GM23338 (cell line): ENCODE data around the gene AZU1. TPM values are rescaled to one million over a fixed set of nuclear protein-coding genes. Genes with fewer than 3 reads are reported as not detected.

Experiments used
- ATAC-seq: fragments of 200-7000 bp; cut with Tn5 transposase; 3 replicates; pipeline ENCODE4 v1.9.1; 2020
- DNase-seq: peaks from one replicate; pipeline ENCODE4 v3.0.0-alpha.2; 2015; ENCODE audit warnings: low spot score
- H2AFZ ChIP-seq: fragments of 200-600 bp; sonication (generic); 2 replicates; pipeline ENCODE4 v1.8.0; 2016; ENCODE audit warnings: antibody characterized with exemption, mild to moderate bottlenecking, moderate library complexity
- H3F3A ChIP-seq: fragments of 200-600 bp; sonication (generic); replicated peaks from 2 replicates; pipeline ENCODE4 v1.8.0; 2017; ENCODE audit warnings: antibody characterized with exemption, mixed run types, low read depth
- H3K27ac ChIP-seq: fragments of 200-600 bp; sonication (generic); 2 replicates; pipeline ENCODE4 v1.6.1; 2016; ENCODE audit warnings: low read depth
- H3K27me3 ChIP-seq: fragments of 200-600 bp; sonication (generic); 2 replicates; pipeline ENCODE4 v1.8.0; 2016; ENCODE audit warnings: mild to moderate bottlenecking, mixed run types, moderate library complexity; ENCODE audit not compliant: insufficient read depth
- H3K36me3 ChIP-seq: fragments of 200-600 bp; sonication (generic); 2 replicates; pipeline ENCODE4 v1.8.0; 2016; ENCODE audit warnings: mild to moderate bottlenecking; ENCODE audit not compliant: insufficient read depth
- H3K4me1 ChIP-seq: fragments of 200-600 bp; sonication (generic); 2 replicates; pipeline ENCODE4 v1.8.0; 2016; ENCODE audit warnings: mild to moderate bottlenecking, moderate library complexity; ENCODE audit not compliant: insufficient read depth
- H3K4me2 ChIP-seq: fragments of 200-600 bp; sonication (generic); 2 replicates; pipeline ENCODE4 v1.7.1; 2017; ENCODE audit warnings: mixed run types
- H3K4me3 ChIP-seq: fragments of 200-600 bp; sonication (generic); 2 replicates; pipeline ENCODE4 v1.6.1; 2016; ENCODE audit warnings: mixed run types
- H3K79me2 ChIP-seq: fragments of 200-600 bp; sonication (generic); replicated peaks from 2 replicates; pipeline ENCODE4 v1.8.0; 2017; ENCODE audit warnings: mild to moderate bottlenecking; ENCODE audit not compliant: insufficient read depth
- H3K9me2 ChIP-seq: fragments of 200-600 bp; sonication (generic); 2 replicates; pipeline ENCODE4 v1.8.0; 2017; ENCODE audit not compliant: insufficient read depth
- H4K20me1 ChIP-seq: fragments of 200-600 bp; sonication (generic); replicated peaks from 2 replicates; pipeline ENCODE4 v1.8.0; 2017; ENCODE audit warnings: mild to moderate bottlenecking; ENCODE audit not compliant: insufficient read depth
- H3K27ac Mint-ChIP-seq: 2 replicates; pipeline ENCODE4 v1.8.0; 2020; ENCODE audit warnings: inconsistent platforms, mild to moderate bottlenecking, moderate library complexity, mixed read lengths
- H3K27me3 Mint-ChIP-seq: 3 replicates; pipeline ENCODE4 v1.8.0; 2022; ENCODE audit warnings: low read depth, mild to moderate bottlenecking, moderate library complexity, mixed read lengths, inconsistent platforms; ENCODE audit not compliant: insufficient read depth, poor library complexity
- H3K36me3 Mint-ChIP-seq: 3 replicates; pipeline ENCODE4 v1.8.0; 2021; ENCODE audit warnings: low read depth, mild to moderate bottlenecking, inconsistent platforms, moderate library complexity, mixed read lengths
- H3K4me1 Mint-ChIP-seq: 3 replicates; pipeline ENCODE4 v1.8.0; 2020; ENCODE audit warnings: mild to moderate bottlenecking, inconsistent platforms, mixed read lengths
- H3K4me3 Mint-ChIP-seq: 3 replicates; pipeline ENCODE4 v1.8.0; 2021; ENCODE audit warnings: moderate library complexity, mild to moderate bottlenecking, inconsistent platforms, mixed read lengths
- H3K9me3 Mint-ChIP-seq: 3 replicates; pipeline ENCODE4 v1.8.0; 2020; ENCODE audit warnings: moderate library complexity, mild to moderate bottlenecking, inconsistent platforms, mixed read lengths
- CREB1 ChIP-seq: fragments of 250-450 bp; sonication (Bioruptor Pico); IDR thresholded peaks from 2 replicates; pipeline ENCODE4 v1.5.0; 2020; ENCODE audit warnings: low read depth, mild to moderate bottlenecking, moderate library complexity
- EZH2 ChIP-seq: fragments of 200-600 bp; sonication (generic); IDR thresholded peaks from one replicate; pipeline ENCODE4 v1.8.0; 2017; ENCODE audit warnings: antibody characterized with exemption, mild to moderate bottlenecking, low read depth; ENCODE audit not compliant: unreplicated experiment
- EZH2phosphoT487 ChIP-seq: fragments of 200-600 bp; sonication (generic); IDR thresholded peaks from one replicate; pipeline ENCODE4 v1.8.1; 2018; ENCODE audit warnings: antibody characterized with exemption; ENCODE audit not compliant: unreplicated experiment
- JUNB ChIP-seq: IDR thresholded peaks from one replicate; pipeline ENCODE4 v1.6.1; 2016; ENCODE audit warnings: antibody characterized with exemption; ENCODE audit not compliant: unreplicated experiment
- NANOG ChIP-seq: IDR thresholded peaks from 2 replicates; pipeline ENCODE4 v1.6.1; 2016; ENCODE audit warnings: antibody characterized with exemption, borderline replicate concordance
- POLR2AphosphoS5 ChIP-seq: IDR thresholded peaks from 2 replicates; pipeline ENCODE4 v1.6.1; 2016; ENCODE audit warnings: antibody characterized with exemption, low read depth
- STAT1 ChIP-seq: IDR thresholded peaks from one replicate; pipeline ENCODE4 v1.6.1; 2016; ENCODE audit warnings: antibody characterized with exemption; ENCODE audit not compliant: unreplicated experiment
- ZNF114 ChIP-seq: fragments of 250-450 bp; sonication (Bioruptor Pico); IDR thresholded peaks from 2 replicates; pipeline ENCODE4 v1.5.0; 2020; ENCODE audit warnings: mild to moderate bottlenecking, moderate library complexity
- ZNF331 ChIP-seq: fragments of 250-450 bp; sonication (Bioruptor Pico); IDR thresholded peaks from 2 replicates; pipeline ENCODE4 v1.5.0; 2020; ENCODE audit warnings: low read depth, mild to moderate bottlenecking, moderate library complexity
- polyA plus RNA-seq: library from polyadenylated mRNA; unstranded; fragments of >200 nt; fragmentation: Nextera tagmentation; extraction: Ambion mirVana; gene quantifications from 2 replicates; pipeline ENCODE4 v1.2.1, GENCODE V29; 2016
- total RNA-seq: library from RNA; depleted of rRNA; stranded (reverse); fragments of >200 nt; shearing (Covaris generic); gene quantifications from 2 replicates; pipeline ENCODE4 v1.2.3, GENCODE V29; 2014
- TF ChIP-seq, protein P1 (sequence below): fragments of 250-450 bp; sonication (Bioruptor Pico); IDR thresholded peaks from 2 replicates; pipeline ENCODE4 v1.5.0; 2020; ENCODE audit warnings: mild to moderate bottlenecking, moderate library complexity
- TF ChIP-seq, protein P2 (sequence below), 2 experiments: fragments of 200-600 bp in 1 of 2; sonication (generic) in 1 of 2; conservative IDR thresholded peaks; 2 replicates each; pipeline versions ENCODE4 v1.5.1 to v1.6.1; 2016 to 2017; ENCODE audit warnings: antibody characterized with exemption in 2 of 2, low read depth in 2 of 2, mild to moderate bottlenecking in 2 of 2, moderate library complexity in 1 of 2
- TF ChIP-seq, protein P3 (sequence below): IDR thresholded peaks from one replicate; pipeline ENCODE4 v1.6.1; 2018; ENCODE audit warnings: antibody characterized with exemption; ENCODE audit not compliant: unreplicated experiment
- TF ChIP-seq, protein P4 (sequence below): IDR thresholded peaks from 2 replicates; pipeline ENCODE4 v1.6.1; 2016; ENCODE audit warnings: antibody characterized with exemption

The AZU1 gene
- total and polyA plus RNA-seq, 2 experiments from 2014 or later = 0.78 to 1.4 TPM

DNA sequence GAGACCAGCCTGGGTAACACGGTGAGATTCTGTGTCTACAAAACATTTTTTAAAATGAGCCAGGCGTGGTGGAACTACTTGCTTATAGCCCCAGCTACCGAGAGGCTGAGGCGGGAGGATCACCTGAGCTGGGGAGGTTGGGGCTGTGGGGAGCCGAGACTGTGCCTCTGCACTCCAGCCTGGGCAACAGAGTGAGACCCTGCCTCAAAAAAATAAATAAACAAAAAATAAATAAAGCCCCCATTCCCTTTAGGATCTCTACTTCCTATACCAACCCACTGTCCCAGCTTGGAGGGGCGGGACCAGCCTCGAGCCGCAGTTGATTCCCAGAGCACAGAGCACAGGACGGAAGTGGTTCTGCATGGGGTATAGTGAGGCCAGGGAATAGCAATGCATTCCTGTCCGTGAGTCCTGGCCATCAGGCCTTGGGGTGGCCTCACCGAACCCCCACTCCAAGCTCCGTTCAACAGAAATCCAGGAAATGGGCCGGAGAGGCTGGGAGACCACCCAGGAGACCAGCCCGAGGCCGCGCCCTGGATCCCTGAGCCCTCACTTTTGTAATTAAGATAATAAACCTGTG lies 35.2 kb upstream of the AZU1 start:
- TF ChIP-seq, protein P1, sequence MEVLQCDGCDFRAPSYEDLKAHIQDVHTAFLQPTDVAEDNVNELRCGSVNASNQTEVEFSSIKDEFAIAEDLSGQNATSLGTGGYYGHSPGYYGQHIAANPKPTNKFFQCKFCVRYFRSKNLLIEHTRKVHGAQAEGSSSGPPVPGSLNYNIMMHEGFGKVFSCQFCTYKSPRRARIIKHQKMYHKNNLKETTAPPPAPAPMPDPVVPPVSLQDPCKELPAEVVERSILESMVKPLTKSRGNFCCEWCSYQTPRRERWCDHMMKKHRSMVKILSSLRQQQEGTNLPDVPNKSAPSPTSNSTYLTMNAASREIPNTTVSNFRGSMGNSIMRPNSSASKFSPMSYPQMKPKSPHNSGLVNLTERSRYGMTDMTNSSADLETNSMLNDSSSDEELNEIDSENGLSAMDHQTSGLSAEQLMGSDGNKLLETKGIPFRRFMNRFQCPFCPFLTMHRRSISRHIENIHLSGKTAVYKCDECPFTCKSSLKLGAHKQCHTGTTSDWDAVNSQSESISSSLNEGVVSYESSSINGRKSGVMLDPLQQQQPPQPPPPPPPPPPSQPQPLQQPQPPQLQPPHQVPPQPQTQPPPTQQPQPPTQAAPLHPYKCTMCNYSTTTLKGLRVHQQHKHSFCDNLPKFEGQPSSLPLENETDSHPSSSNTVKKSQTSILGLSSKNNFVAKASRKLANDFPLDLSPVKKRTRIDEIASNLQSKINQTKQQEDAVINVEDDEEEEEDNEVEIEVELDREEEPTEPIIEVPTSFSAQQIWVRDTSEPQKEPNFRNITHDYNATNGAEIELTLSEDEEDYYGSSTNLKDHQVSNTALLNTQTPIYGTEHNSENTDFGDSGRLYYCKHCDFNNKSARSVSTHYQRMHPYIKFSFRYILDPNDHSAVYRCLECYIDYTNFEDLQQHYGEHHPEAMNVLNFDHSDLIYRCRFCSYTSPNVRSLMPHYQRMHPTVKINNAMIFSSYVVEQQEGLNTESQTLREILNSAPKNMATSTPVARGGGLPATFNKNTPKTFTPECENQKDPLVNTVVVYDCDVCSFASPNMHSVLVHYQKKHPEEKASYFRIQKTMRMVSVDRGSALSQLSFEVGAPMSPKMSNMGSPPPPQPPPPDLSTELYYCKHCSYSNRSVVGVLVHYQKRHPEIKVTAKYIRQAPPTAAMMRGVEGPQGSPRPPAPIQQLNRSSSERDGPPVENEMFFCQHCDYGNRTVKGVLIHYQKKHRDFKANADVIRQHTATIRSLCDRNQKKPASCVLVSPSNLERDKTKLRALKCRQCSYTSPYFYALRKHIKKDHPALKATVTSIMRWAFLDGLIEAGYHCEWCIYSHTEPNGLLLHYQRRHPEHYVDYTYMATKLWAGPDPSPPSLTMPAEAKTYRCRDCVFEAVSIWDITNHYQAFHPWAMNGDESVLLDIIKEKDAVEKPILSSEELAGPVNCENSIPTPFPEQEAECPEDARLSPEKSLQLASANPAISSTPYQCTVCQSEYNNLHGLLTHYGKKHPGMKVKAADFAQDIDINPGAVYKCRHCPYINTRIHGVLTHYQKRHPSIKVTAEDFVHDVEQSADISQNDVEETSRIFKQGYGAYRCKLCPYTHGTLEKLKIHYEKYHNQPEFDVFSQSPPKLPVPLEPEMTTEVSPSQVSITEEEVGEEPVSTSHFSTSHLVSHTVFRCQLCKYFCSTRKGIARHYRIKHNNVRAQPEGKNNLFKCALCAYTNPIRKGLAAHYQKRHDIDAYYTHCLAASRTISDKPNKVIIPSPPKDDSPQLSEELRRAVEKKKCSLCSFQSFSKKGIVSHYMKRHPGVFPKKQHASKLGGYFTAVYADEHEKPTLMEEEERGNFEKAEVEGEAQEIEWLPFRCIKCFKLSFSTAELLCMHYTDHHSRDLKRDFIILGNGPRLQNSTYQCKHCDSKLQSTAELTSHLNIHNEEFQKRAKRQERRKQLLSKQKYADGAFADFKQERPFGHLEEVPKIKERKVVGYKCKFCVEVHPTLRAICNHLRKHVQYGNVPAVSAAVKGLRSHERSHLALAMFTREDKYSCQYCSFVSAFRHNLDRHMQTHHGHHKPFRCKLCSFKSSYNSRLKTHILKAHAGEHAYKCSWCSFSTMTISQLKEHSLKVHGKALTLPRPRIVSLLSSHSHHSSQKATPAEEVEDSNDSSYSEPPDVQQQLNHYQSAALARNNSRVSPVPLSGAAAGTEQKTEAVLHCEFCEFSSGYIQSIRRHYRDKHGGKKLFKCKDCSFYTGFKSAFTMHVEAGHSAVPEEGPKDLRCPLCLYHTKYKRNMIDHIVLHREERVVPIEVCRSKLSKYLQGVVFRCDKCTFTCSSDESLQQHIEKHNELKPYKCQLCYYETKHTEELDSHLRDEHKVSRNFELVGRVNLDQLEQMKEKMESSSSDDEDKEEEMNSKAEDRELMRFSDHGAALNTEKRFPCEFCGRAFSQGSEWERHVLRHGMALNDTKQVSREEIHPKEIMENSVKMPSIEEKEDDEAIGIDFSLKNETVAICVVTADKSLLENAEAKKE (CRISPR knock-in tag) = no peak
- TF ChIP-seq ZNF114 (CRISPR knock-in tag) (no peak), EZH2phosphoT487 (no peak), POLR2AphosphoS5 (no peak), ZNF331 (no peak), NANOG (no peak), CREB1 (CRISPR knock-in tag) (no peak), JUNB (no peak), STAT1 (no peak), EZH2 (no peak)
- TF ChIP-seq, protein P2, sequence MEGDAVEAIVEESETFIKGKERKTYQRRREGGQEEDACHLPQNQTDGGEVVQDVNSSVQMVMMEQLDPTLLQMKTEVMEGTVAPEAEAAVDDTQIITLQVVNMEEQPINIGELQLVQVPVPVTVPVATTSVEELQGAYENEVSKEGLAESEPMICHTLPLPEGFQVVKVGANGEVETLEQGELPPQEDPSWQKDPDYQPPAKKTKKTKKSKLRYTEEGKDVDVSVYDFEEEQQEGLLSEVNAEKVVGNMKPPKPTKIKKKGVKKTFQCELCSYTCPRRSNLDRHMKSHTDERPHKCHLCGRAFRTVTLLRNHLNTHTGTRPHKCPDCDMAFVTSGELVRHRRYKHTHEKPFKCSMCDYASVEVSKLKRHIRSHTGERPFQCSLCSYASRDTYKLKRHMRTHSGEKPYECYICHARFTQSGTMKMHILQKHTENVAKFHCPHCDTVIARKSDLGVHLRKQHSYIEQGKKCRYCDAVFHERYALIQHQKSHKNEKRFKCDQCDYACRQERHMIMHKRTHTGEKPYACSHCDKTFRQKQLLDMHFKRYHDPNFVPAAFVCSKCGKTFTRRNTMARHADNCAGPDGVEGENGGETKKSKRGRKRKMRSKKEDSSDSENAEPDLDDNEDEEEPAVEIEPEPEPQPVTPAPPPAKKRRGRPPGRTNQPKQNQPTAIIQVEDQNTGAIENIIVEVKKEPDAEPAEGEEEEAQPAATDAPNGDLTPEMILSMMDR (conservative IDR thresholded peaks at IDR 0.05; ENCODE audit: low read depth in 2 of 2) = no peak
- TF ChIP-seq, protein P3, sequence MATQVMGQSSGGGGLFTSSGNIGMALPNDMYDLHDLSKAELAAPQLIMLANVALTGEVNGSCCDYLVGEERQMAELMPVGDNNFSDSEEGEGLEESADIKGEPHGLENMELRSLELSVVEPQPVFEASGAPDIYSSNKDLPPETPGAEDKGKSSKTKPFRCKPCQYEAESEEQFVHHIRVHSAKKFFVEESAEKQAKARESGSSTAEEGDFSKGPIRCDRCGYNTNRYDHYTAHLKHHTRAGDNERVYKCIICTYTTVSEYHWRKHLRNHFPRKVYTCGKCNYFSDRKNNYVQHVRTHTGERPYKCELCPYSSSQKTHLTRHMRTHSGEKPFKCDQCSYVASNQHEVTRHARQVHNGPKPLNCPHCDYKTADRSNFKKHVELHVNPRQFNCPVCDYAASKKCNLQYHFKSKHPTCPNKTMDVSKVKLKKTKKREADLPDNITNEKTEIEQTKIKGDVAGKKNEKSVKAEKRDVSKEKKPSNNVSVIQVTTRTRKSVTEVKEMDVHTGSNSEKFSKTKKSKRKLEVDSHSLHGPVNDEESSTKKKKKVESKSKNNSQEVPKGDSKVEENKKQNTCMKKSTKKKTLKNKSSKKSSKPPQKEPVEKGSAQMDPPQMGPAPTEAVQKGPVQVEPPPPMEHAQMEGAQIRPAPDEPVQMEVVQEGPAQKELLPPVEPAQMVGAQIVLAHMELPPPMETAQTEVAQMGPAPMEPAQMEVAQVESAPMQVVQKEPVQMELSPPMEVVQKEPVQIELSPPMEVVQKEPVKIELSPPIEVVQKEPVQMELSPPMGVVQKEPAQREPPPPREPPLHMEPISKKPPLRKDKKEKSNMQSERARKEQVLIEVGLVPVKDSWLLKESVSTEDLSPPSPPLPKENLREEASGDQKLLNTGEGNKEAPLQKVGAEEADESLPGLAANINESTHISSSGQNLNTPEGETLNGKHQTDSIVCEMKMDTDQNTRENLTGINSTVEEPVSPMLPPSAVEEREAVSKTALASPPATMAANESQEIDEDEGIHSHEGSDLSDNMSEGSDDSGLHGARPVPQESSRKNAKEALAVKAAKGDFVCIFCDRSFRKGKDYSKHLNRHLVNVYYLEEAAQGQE = no peak
- TF ChIP-seq, protein P4, sequence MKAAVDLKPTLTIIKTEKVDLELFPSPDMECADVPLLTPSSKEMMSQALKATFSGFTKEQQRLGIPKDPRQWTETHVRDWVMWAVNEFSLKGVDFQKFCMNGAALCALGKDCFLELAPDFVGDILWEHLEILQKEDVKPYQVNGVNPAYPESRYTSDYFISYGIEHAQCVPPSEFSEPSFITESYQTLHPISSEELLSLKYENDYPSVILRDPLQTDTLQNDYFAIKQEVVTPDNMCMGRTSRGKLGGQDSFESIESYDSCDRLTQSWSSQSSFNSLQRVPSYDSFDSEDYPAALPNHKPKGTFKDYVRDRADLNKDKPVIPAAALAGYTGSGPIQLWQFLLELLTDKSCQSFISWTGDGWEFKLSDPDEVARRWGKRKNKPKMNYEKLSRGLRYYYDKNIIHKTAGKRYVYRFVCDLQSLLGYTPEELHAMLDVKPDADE = no peak
- no peak for ATAC-seq
- H4K20me1 ChIP-seq = no peaks in the 10 kb centered on the region
- H3K4me1 ChIP-seq = peaks cover 42% of the 10 kb centered on the region
- H3K27me3 ChIP-seq = no peaks in the 10 kb centered on the region
- no peak overlapping the region for H2AFZ ChIP-seq
- H3K36me3 Mint-ChIP-seq = no peaks in the 10 kb centered on the region; the same call in 2 of the 3 replicates
- H3K4me2 ChIP-seq = peak overlapping the region; percentile 40; the same call in 1 of the 2 replicates
- H3K27ac ChIP-seq = 0 out of 2 replicates have a peak overlapping the region, but pooled peaks have one; percentile 50
- H3K36me3 ChIP-seq = no peaks in the 10 kb centered on the region
- no peak overlapping the region for H3K4me3 ChIP-seq
- H3K9me3 Mint-ChIP-seq = no peaks in the 10 kb centered on the region
- H3F3A ChIP-seq = peaks cover 31% of the 10 kb centered on the region
- peaks cover 8% of the 10 kb centered on the region for H3K27me3 Mint-ChIP-seq
- peaks cover 32% of the 10 kb centered on the region for H3K4me1 Mint-ChIP-seq
- 0 out of 2 replicates have a peak overlapping the region, but pooled peaks have one; percentile 41 for H3K27ac Mint-ChIP-seq
- no peak overlapping the region for H3K4me3 Mint-ChIP-seq
- H3K79me2 ChIP-seq = 0 out of 2 replicates have a peak, but pooled peaks cover 3% of the 10 kb centered on the region
- DNase-seq = peak; percentile 48
- H3K9me2 ChIP-seq = no peaks in the 10 kb centered on the region
